Activated naive CD4-positive, alpha-beta T cell treated with Interleukin-2 at 50 U/mL for 16 hours (primary cell): Measurements from ENCODE around the gene ABCA9.
"Not testable (repeated sequence)": the region's sequence is repeated elsewhere in the genome, so short reads cannot be mapped to it uniquely, and the experiment has no call there.

Experiments
- DNase-seq: peaks from one replicate; pipeline ENCODE4 v3.0.0-alpha.2; 2020

ABCA9 gene

GRCh38 chr17:68953340-68953997 lies 107.3 kb downstream of the ABCA9 start:
- no peak for DNase-seq

GRCh38 chr17:68950725-68951124 lies 110.0 kb downstream of the ABCA9 start:
- no peak for DNase-seq

- DNase-seq: not testable (repeated sequence)
These were observed 112.9 kb downstream of the ABCA9 start for GRCh38 chr17:68947868-68948267.

- no peak for DNase-seq
These were observed 116.2 kb downstream of the ABCA9 start for GRCh38 chr17:68944435-68945035.

GRCh38 chr17:68943812-68944182 lies 116.9 kb downstream of the ABCA9 start:
- DNase-seq: not testable (repeated sequence)

GRCh38 chr17:68943123-68943811 lies 117.5 kb downstream of the ABCA9 start:
- DNase-seq: no peak

GRCh38 chr17:68942389-68942788 lies 118.3 kb downstream of the ABCA9 start:
- DNase-seq: no peak

- DNase-seq: no peak
These were observed 119.0 kb downstream of the ABCA9 start for GRCh38 chr17:68941761-68942160.

DNA sequence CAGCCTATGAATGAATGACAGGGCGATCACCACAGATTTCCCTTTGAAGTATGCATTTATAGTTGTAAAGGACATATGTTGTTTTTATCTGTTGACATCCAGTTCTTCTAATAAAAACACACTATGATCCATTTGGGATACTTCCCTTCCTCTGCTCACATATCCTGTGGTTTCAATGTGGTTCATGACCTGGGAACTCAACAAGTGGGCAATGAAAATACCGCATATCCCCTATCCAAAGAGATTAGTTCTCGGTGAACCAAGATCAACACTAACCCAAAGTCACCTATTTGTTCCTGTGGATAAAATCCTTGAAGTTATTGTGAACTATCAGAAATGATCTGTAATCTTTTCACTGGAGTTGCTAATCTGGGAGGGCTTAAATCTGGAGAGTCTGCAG lies 121.5 kb downstream of the ABCA9 start:
- no peak for DNase-seq

GRCh38 chr17:68937890-68938514 lies 122.7 kb downstream of the ABCA9 start:
- DNase-seq: no peak

DNA sequence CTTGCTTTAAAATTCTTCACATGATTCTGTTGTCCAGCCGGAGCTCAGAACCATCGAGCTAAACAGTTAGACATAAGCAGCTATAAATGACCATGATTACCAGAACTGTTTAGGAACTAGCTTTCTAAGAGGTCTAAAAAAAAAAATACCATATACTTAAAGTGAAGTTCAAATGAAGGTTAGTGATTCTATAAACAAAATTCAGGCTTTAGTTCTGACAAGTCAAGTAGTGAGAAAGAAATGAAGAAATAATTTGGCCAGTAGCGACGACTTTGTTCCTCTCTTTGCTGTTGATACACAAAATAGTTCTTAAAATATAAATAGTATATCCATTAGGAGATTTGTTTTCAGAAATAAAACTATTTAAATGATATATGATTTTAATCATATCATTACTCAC lies 133.2 kb downstream of the ABCA9 start:
- DNase-seq: no peak

GRCh38 chr17:68924793-68925720 lies 135.7 kb downstream of the ABCA9 start:
- DNase-seq: no peak
